DOHH2 (cell line): ENCODE measurements around the gene ELMOD2.

Experiments
- H3F3A ChIP-seq: fragments of 200-600 bp; sonication (generic), shearing (Covaris generic); 2 replicates; pipeline ENCODE4 v1.6.0; 2016; ENCODE audit warnings: antibody characterized with exemption, mild to moderate bottlenecking; ENCODE audit not compliant: control insufficient read depth, insufficient read depth
- H3K27ac ChIP-seq: fragments of 200-600 bp; sonication (generic); 2 replicates; pipeline ENCODE4 v1.5.1; 2014; ENCODE audit warnings: low read depth, mild to moderate bottlenecking, low read length, moderate library complexity
- H3K27me3 ChIP-seq: fragments of 200-600 bp; sonication (generic); 2 replicates; pipeline ENCODE4 v1.6.1; 2014; ENCODE audit warnings: mild to moderate bottlenecking, low read length, mixed read lengths; ENCODE audit not compliant: control insufficient read depth
- H3K36me3 ChIP-seq: fragments of 200-600 bp; sonication (generic); 2 replicates; pipeline ENCODE4 v1.6.1; 2014; ENCODE audit warnings: mild to moderate bottlenecking, low read length, moderate library complexity, mixed read lengths; ENCODE audit not compliant: control insufficient read depth
- H3K4me1 ChIP-seq: fragments of 200-600 bp; sonication (generic); 2 replicates; pipeline ENCODE4 v1.6.1; 2014; ENCODE audit warnings: mild to moderate bottlenecking, low read length, mixed read lengths; ENCODE audit not compliant: control insufficient read depth
- H3K4me2 ChIP-seq: fragments of 200-600 bp; sonication (generic); 2 replicates; pipeline ENCODE4 v1.6.0; 2014; ENCODE audit warnings: mild to moderate bottlenecking, low read length, moderate library complexity
- H3K4me3 ChIP-seq: fragments of 200-600 bp; sonication (generic); 2 replicates; pipeline ENCODE4 v1.5.1; 2014; ENCODE audit warnings: mild to moderate bottlenecking, low read length, mixed read lengths
- H3K79me2 ChIP-seq: fragments of 200-600 bp; sonication (generic); 2 replicates; pipeline ENCODE4 v1.6.1; 2014; ENCODE audit warnings: mild to moderate bottlenecking, low read length, mixed read lengths; ENCODE audit not compliant: control insufficient read depth
- H3K9me2 ChIP-seq: fragments of 200-600 bp; sonication (generic); replicated peaks from 2 replicates; pipeline ENCODE4 v1.6.1; 2014; ENCODE audit warnings: mild to moderate bottlenecking, low read length, mixed read lengths; ENCODE audit not compliant: control insufficient read depth
- H3K9me3 ChIP-seq: fragments of 200-600 bp; sonication (generic); 2 replicates; pipeline ENCODE4 v1.6.1; 2014; ENCODE audit warnings: antibody characterized with exemption, low read length, mixed read lengths; ENCODE audit not compliant: control insufficient read depth, insufficient read depth
- H4K20me1 ChIP-seq: fragments of 200-600 bp; sonication (generic); 2 replicates; pipeline ENCODE4 v1.6.0; 2014; ENCODE audit warnings: low read depth, mild to moderate bottlenecking, antibody characterized with exemption, low read length, moderate library complexity; ENCODE audit not compliant: control insufficient read depth, insufficient read depth
- EZH2phosphoT487 ChIP-seq: fragments of 200-600 bp; sonication (generic); IDR thresholded peaks from 2 replicates; pipeline ENCODE4 v1.6.1; 2017; ENCODE audit warnings: borderline replicate concordance, mild to moderate bottlenecking, antibody characterized with exemption, low read length, moderate library complexity, mixed read lengths
- TF ChIP-seq, protein P1 (sequence below): fragments of 200-600 bp; sonication (generic); IDR thresholded peaks from one replicate; pipeline ENCODE4 v1.5.1; 2014; ENCODE audit warnings: antibody characterized with exemption, mild to moderate bottlenecking, low read depth, low read length; ENCODE audit not compliant: poor library complexity, severe bottlenecking

Gene ELMOD2

DNA sequence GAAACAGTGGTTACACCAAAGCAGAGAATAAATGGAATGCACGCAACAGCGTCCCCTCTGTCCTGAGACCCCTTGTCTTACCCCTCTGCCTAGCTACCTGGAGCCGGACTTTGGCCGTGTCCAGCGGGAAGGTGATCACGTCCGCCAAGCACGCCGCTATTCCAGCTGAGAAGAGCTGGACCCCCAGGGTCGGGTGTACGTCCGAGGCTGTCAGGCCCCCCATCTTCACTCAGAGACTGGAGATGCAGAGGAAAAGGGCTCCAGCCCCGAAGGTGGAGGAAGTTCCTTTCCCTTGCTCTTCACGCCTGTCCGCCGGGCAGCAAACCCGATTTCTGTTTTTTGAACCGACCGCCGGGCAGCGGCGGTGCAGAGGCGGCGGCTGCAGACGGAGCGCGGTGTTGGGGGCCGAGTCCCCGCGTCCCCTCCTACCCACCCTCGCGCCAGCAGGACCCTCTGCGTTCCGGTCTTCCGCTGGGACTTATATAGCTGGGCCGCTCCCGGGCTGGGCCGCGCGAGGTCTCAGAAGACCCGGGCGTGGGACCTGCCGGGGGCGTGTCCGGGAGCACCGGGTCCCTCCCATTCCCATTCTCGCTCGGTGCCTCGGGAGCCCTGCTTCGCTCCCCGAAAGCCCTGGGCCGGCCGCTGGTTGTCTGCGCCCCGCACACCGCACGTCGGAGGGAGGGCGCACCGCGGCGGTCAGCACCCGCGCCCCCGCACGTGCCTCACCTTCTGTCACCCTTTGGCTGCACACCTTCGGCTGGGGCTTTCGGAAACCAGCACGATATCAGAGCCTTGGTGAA is 44.7 kb downstream of the ELMOD2 start, which contains the start of gene UCP1:
TSS of gene UCP1 (minus strand) at position 455 of the 800 bp plus-strand sequence. CDS start at position 223, 232 bp downstream.
- TF ChIP-seq, protein P1, sequence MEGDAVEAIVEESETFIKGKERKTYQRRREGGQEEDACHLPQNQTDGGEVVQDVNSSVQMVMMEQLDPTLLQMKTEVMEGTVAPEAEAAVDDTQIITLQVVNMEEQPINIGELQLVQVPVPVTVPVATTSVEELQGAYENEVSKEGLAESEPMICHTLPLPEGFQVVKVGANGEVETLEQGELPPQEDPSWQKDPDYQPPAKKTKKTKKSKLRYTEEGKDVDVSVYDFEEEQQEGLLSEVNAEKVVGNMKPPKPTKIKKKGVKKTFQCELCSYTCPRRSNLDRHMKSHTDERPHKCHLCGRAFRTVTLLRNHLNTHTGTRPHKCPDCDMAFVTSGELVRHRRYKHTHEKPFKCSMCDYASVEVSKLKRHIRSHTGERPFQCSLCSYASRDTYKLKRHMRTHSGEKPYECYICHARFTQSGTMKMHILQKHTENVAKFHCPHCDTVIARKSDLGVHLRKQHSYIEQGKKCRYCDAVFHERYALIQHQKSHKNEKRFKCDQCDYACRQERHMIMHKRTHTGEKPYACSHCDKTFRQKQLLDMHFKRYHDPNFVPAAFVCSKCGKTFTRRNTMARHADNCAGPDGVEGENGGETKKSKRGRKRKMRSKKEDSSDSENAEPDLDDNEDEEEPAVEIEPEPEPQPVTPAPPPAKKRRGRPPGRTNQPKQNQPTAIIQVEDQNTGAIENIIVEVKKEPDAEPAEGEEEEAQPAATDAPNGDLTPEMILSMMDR = no peak
- TF ChIP-seq EZH2phosphoT487 = 0 out of 2 replicates have a peak, but pooled peaks have one; percentile 44
- Histone ChIP-seq H3K27me3 (peaks cover 44% of the 10 kb centered on the region), H3K9me3 (no peaks in the 10 kb centered on the region), H3K36me3 (no peaks in the 10 kb centered on the region), H3K79me2 (no peaks in the 10 kb centered on the region), H3K4me2 (no peak within 1 kb of the TSS), H3K4me1 (no peaks in the 10 kb centered on the region), H3F3A (no peaks in the 10 kb centered on the region), H3K27ac (no peak within 1 kb of the TSS), H3K9me2 (no peaks in the 10 kb centered on the region), H3K4me3 (no peak within 1 kb of the TSS), H4K20me1 (no peaks in the 10 kb centered on the region)

DNA sequence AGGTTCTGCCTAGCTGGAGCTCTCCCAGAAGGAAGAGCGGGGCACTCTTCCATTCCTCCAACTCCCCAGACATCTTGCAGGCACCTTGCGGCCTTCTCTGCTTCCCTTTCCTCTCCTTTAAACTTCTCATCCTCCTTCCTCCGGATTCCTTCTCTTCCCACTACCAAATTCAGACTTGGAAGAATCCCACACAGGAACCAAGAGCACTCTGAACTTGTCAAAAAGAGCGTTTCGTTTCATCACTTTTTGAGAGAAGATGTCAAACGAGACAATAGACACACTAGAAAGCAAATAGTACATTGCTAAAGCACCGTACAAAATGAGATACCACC is 45.3 kb downstream of the ELMOD2 start:
- Histone ChIP-seq H3F3A (no peaks in the 10 kb centered on the region), H3K79me2 (no peaks in the 10 kb centered on the region), H3K27me3 (peaks cover 44% of the 10 kb centered on the region), H3K4me2 (no peak overlapping the region), H3K9me3 (no peaks in the 10 kb centered on the region), H3K4me3 (no peak overlapping the region), H3K9me2 (no peaks in the 10 kb centered on the region), H4K20me1 (no peaks in the 10 kb centered on the region), H3K4me1 (no peaks in the 10 kb centered on the region), H3K27ac (no peak overlapping the region), H3K36me3 (no peaks in the 10 kb centered on the region)
- TF ChIP-seq, protein P1 = no peak
- no peak for TF ChIP-seq EZH2phosphoT487

DNA sequence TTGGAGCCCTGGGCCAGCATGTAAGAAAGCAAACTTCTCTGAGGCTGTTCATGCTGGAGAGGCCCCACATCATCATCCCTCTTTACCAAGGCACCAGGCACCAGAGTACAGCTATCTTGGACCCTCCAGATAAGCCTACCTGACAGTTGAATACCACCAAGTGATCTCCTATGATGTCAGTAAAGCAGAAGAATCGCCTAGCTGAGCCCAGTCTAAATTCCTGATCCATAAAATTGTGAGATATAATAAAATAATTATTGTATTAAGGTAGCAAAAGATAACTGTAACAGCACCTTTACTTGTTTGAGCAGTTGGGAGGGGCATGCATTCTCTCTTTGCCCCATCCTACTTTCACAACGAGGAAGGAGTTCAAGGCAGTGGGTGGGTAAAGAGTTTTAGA is 47.7 kb downstream of the ELMOD2 start:
- no peak for TF ChIP-seq EZH2phosphoT487
- TF ChIP-seq, protein P1 = no peak
- Histone ChIP-seq H3K79me2 (no peaks in the 10 kb centered on the region), H3F3A (no peaks in the 10 kb centered on the region), H3K9me2 (no peaks in the 10 kb centered on the region), H3K4me2 (no peak overlapping the region), H3K4me3 (no peak overlapping the region), H4K20me1 (no peaks in the 10 kb centered on the region), H3K27me3 (peaks cover 49% of the 10 kb centered on the region), H3K9me3 (no peaks in the 10 kb centered on the region), H3K27ac (no peak overlapping the region), H3K4me1 (no peaks in the 10 kb centered on the region), H3K36me3 (no peaks in the 10 kb centered on the region)
